ENCODE data around the gene PDCD1LG2. TPM values are rescaled to one million over a fixed set of nuclear protein-coding genes. Genes with fewer than 3 reads are reported as not detected.

The PDCD1LG2 gene
- polyA plus RNA-seq, 1 of the 3 experiments (the other 2 are of a cell fraction), result 11.1 TPM

DNA sequence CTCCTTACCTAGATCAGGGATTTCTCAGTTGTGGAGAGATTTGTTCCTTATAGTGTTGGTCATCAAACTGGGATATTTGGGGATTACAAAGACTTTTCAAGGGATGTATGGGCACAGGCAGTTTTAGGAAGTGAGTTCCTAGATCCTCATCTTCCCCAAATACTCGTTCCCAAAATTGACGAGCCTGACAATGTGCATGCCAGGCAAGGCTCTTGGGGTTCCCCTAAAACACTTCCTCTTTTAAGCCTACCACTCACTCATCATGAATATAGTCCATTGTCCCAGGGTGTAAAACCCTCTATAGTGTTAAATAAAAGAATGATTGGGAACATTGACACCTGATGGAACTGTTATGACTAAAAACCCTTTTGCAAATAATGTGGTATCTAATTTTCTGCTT is 26.4 kb downstream of the PDCD1LG2 start:
- Histone ChIP-seq H3K9me2 (no peaks in the 10 kb centered on the region), H3F3A (replicated peaks; ENCODE audit: insufficient read depth) (peaks cover 18% of the 10 kb centered on the region), H3K79me2 (ENCODE audit: insufficient read depth) (peaks cover 18% of the 10 kb centered on the region; the same call in 1 of the 2 replicates), H3K27ac (ENCODE audit: low read depth in 2 of 2, low read length in 1 of 2) (no peak overlapping the region), H3K4me3 (ENCODE audit: low read depth in 2 of 2, low read length in 1 of 2) (no peak overlapping the region), H3K27me3 (ENCODE audit: insufficient read depth) (no peaks in the 10 kb centered on the region), H3K9me3 (0 out of 2 replicates have a peak, but pooled peaks cover 4% of the 10 kb centered on the region), H3K4me2 (no peak overlapping the region), H4K20me1 (ENCODE audit: insufficient read depth) (no peaks in the 10 kb centered on the region), H2AFZ (ENCODE audit: low read depth) (no peak overlapping the region), H3K4me1 (ENCODE audit: control insufficient read depth in 1 of 2, insufficient read depth in 2 of 2, low read depth in 1 of 2, low read length in 1 of 2) (no peaks in the 10 kb centered on the region), H3K36me3 (replicated peaks in 1 of 2; ENCODE audit: control insufficient read depth in 1 of 2, insufficient read depth in 2 of 2, low read length in 1 of 2) (peaks cover 0 to 65% of the 10 kb centered on the region in 2 experiments), H3K9ac (no peak overlapping the region)
- ChIA-PET POLR2A (no interaction called here), CTCF (no interaction called here)
- TF ChIP-seq SIN3A (IDR thresholded peaks at IDR 0.05; ENCODE audit: borderline replicate concordance, low read depth, low read length) (no peak), FOSL2 (IDR thresholded peaks at IDR 0.05; ENCODE audit: borderline replicate concordance, low read depth) (no peak), GABPA (IDR thresholded peaks at IDR 0.05; ENCODE audit: low read depth) (no peak), TAF1 (IDR thresholded peaks at IDR 0.05; ENCODE audit: borderline replicate concordance, low read depth, low read length) (no peak), REST (IDR thresholded peaks at IDR 0.05; ENCODE audit: low read depth, low read length) (no peak), RXRA (IDR thresholded peaks at IDR 0.05; ENCODE audit: borderline replicate concordance, low read depth) (no peak), RFX5 (IDR thresholded peaks at IDR 0.05; ENCODE audit: low read length) (no peak), FOXM1 (IDR thresholded peaks at IDR 0.05; ENCODE audit: low read depth) (no peak), SMC3 (IDR thresholded peaks at IDR 0.05; ENCODE audit: low read depth, low read length) (no peak), RCOR1 (IDR thresholded peaks at IDR 0.05; ENCODE audit: low read length) (no peak), NFIC (IDR thresholded peaks at IDR 0.05; ENCODE audit: borderline replicate concordance) (no peak), JUND (IDR thresholded peaks at IDR 0.05) (no peak)
- TF ChIP-seq, protein P1, sequence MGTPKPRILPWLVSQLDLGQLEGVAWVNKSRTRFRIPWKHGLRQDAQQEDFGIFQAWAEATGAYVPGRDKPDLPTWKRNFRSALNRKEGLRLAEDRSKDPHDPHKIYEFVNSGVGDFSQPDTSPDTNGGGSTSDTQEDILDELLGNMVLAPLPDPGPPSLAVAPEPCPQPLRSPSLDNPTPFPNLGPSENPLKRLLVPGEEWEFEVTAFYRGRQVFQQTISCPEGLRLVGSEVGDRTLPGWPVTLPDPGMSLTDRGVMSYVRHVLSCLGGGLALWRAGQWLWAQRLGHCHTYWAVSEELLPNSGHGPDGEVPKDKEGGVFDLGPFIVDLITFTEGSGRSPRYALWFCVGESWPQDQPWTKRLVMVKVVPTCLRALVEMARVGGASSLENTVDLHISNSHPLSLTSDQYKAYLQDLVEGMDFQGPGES (IDR thresholded peaks at IDR 0.05; ENCODE audit: low read depth, low read length), result no peak
- TF ChIP-seq, protein P2, sequence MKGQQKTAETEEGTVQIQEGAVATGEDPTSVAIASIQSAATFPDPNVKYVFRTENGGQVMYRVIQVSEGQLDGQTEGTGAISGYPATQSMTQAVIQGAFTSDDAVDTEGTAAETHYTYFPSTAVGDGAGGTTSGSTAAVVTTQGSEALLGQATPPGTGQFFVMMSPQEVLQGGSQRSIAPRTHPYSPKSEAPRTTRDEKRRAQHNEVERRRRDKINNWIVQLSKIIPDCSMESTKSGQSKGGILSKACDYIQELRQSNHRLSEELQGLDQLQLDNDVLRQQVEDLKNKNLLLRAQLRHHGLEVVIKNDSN (IDR thresholded peaks at IDR 0.05; ENCODE audit: borderline replicate concordance, low read depth), result no peak
- 88% methylated on average over 2 of the region's 2 CpGs for WGBS (ENCODE audit: low lambda C conversion rate)
- no peak for DNase-seq

All from SK-N-SH (cell line).